ENCODE measurements around the gene PEG3. TPM values are rescaled to one million over a fixed set of nuclear protein-coding genes. Genes with fewer than 3 reads are reported as not detected.

PEG3 gene
- total and polyA plus RNA-seq, 2 of the 13 experiments (the other 11 are each of a cell fraction or from before 2014, with no cell fraction given), result 217 to 394 TPM

DNA sequence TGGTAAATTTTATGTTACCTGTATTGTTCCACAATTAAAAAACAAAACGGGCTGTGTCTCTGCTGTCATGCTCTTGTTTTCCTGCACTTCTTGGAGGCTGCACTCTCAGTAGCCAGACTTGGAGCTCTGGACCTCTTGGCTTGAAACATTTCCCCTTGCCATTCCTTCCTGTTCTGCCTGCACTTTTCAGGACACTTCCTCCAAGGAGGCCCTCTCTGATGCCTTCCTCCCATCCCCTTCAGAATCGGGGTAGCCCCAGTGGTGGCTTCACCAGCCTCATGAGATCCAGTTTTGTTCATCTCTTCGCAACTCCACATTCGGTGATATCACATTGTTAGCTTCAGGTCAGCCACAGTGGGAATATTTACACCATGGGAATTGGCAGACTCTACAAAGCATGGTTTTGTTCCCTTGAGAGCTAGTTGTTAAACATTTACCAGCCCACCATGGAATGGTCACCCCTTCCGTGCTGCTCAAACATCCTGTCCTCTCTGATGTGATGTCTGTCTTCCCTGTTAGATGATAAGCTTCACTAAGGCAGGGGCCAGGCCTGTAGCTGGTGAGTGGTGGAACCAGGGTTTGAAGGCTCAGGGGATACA, 40.2 kb upstream of the PEG3 start (continued):
- TF ChIP-seq, protein P1, sequence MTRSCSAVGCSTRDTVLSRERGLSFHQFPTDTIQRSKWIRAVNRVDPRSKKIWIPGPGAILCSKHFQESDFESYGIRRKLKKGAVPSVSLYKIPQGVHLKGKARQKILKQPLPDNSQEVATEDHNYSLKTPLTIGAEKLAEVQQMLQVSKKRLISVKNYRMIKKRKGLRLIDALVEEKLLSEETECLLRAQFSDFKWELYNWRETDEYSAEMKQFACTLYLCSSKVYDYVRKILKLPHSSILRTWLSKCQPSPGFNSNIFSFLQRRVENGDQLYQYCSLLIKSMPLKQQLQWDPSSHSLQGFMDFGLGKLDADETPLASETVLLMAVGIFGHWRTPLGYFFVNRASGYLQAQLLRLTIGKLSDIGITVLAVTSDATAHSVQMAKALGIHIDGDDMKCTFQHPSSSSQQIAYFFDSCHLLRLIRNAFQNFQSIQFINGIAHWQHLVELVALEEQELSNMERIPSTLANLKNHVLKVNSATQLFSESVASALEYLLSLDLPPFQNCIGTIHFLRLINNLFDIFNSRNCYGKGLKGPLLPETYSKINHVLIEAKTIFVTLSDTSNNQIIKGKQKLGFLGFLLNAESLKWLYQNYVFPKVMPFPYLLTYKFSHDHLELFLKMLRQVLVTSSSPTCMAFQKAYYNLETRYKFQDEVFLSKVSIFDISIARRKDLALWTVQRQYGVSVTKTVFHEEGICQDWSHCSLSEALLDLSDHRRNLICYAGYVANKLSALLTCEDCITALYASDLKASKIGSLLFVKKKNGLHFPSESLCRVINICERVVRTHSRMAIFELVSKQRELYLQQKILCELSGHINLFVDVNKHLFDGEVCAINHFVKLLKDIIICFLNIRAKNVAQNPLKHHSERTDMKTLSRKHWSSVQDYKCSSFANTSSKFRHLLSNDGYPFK (CRISPR knock-in tag; IDR thresholded peaks at IDR 0.05; ENCODE audit: borderline replicate concordance), result no peak
- TF ChIP-seq AKAP8 (CRISPR knock-in tag; IDR thresholded peaks at IDR 0.05), result no peak
- TF ChIP-seq ZNF724P (CRISPR knock-in tag; IDR thresholded peaks at IDR 0.05; ENCODE audit: borderline replicate concordance), result no peak
- TF ChIP-seq MTA1 (CRISPR knock-in tag; IDR thresholded peaks at IDR 0.05; ENCODE audit: borderline replicate concordance), result no peak
- TF ChIP-seq SMARCE1 (IDR thresholded peaks at IDR 0.05; ENCODE audit: borderline replicate concordance), result no peak
- TF ChIP-seq, protein P2, sequence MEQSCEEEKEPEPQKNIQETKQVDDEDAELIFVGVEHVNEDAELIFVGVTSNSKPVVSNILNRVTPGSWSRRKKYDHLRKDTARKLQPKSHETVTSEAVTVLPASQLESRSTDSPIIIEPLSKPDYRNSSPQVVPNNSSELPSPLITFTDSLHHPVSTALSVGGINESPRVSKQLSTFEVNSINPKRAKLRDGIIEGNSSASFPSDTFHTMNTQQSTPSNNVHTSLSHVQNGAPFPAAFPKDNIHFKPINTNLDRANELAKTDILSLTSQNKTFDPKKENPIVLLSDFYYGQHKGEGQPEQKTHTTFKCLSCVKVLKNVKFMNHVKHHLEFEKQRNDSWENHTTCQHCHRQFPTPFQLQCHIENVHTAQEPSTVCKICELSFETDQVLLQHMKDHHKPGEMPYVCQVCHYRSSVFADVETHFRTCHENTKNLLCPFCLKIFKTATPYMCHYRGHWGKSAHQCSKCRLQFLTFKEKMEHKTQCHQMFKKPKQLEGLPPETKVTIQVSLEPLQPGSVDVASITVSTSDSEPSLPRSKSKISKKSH (CRISPR knock-in tag; IDR thresholded peaks at IDR 0.05; ENCODE audit: borderline replicate concordance), result no peak
- TF ChIP-seq ZMYM4 (CRISPR knock-in tag; IDR thresholded peaks at IDR 0.05), result peak; percentile 89; the same call in 1 of the 2 replicates
- peak; percentile 73; the same call in 1 of the 2 replicates for TF ChIP-seq ZNF543 (CRISPR knock-in tag; IDR thresholded peaks at IDR 0.05)
- TF ChIP-seq, protein P3, sequence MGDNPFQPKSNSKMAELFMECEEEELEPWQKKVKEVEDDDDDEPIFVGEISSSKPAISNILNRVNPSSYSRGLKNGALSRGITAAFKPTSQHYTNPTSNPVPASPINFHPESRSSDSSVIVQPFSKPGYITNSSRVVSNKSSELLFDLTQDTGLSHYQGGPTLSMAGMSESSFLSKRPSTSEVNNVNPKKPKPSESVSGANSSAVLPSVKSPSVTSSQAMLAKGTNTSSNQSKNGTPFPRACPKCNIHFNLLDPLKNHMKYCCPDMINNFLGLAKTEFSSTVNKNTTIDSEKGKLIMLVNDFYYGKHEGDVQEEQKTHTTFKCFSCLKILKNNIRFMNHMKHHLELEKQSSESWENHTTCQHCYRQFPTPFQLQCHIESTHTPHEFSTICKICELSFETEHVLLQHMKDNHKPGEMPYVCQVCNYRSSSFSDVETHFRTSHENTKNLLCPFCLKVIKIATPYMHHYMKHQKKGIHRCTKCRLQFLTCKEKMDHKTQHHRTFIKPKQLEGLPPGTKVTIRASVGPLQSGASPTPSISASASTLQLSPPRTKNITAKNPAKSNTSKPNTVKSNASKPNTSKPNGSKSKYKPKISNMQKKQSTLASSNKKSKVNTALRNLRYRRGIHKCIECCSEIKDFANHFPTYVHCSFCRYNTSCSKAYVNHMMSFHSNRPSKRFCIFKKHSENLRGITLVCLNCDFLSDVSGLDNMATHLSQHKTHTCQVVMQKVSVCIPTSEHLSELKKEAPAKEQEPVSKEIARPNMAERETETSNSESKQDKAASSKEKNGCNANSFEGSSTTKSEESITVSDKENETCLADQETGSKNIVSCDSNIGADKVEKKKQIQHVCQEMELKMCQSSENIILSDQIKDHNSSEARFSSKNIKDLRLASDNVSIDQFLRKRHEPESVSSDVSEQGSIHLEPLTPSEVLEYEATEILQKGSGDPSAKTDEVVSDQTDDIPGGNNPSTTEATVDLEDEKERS (CRISPR knock-in tag; IDR thresholded peaks at IDR 0.05), result peak; percentile 98
- TF ChIP-seq, protein P4, sequence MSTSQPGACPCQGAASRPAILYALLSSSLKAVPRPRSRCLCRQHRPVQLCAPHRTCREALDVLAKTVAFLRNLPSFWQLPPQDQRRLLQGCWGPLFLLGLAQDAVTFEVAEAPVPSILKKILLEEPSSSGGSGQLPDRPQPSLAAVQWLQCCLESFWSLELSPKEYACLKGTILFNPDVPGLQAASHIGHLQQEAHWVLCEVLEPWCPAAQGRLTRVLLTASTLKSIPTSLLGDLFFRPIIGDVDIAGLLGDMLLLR (CRISPR knock-in tag; IDR thresholded peaks at IDR 0.05), result no peak
- 0 out of 2 replicates have a peak, but pooled peaks have one; percentile 34 for TF ChIP-seq ZNF761 (CRISPR knock-in tag; conservative IDR thresholded peaks at IDR 0.05)
- peak; percentile 40; the same call in 1 of the 2 replicates for TF ChIP-seq HNF4A (CRISPR knock-in tag; IDR thresholded peaks at IDR 0.05)
- no peak; the same call in 1 of the 2 replicates for TF ChIP-seq KDM5B (CRISPR knock-in tag; IDR thresholded peaks at IDR 0.05; ENCODE audit: borderline replicate concordance)
- TF ChIP-seq, protein P5, sequence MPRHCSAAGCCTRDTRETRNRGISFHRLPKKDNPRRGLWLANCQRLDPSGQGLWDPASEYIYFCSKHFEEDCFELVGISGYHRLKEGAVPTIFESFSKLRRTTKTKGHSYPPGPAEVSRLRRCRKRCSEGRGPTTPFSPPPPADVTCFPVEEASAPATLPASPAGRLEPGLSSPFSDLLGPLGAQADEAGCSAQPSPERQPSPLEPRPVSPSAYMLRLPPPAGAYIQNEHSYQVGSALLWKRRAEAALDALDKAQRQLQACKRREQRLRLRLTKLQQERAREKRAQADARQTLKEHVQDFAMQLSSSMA (CRISPR knock-in tag; IDR thresholded peaks at IDR 0.05), result no peak
- peak; percentile 64 for TF ChIP-seq ZNF781 (CRISPR knock-in tag; IDR thresholded peaks at IDR 0.05; ENCODE audit: borderline replicate concordance, not compliant biosample characterization)
- TF ChIP-seq KLF12 (CRISPR knock-in tag; IDR thresholded peaks at IDR 0.05; ENCODE audit: borderline replicate concordance), result no peak
- TF ChIP-seq, protein P6, sequence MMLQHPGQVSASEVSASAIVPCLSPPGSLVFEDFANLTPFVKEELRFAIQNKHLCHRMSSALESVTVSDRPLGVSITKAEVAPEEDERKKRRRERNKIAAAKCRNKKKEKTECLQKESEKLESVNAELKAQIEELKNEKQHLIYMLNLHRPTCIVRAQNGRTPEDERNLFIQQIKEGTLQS (CRISPR knock-in tag; IDR thresholded peaks at IDR 0.05), result no peak
- TF ChIP-seq MEIS1 (CRISPR knock-in tag; IDR thresholded peaks at IDR 0.05; ENCODE audit: borderline replicate concordance), result peak; percentile 64; the same call in 1 of the 2 replicates

Measured in HepG2 (cell line).